ENCODE results near the gene GAPVD1.

GRCh38 chr9:125241000-125241862, 20.4 kb upstream of the GAPVD1 start, which contains the start of gene HSPA5:
- TF ChIP-seq ZFP36L1 (CRISPR knock-in tag; IDR thresholded peaks at IDR 0.05) (no peak), POLR2AphosphoS5 (IDR thresholded peaks at IDR 0.05; ENCODE audit: low read depth, low read length) (peak; percentile 93), KAT7 (CRISPR knock-in tag; IDR thresholded peaks at IDR 0.05; ENCODE audit: borderline replicate concordance) (no peak; the same call in none of the 2 replicates), HNRNPK (IDR thresholded peaks at IDR 0.05; ENCODE audit: low read depth, low read length, poor library complexity, severe bottlenecking) (no peak), HNF4G (IDR thresholded peaks at IDR 0.05; ENCODE audit: borderline replicate concordance, low read depth, low read length) (peak; percentile 22; the same call in 1 of the 2 replicates), HNF4G (CRISPR knock-in tag; IDR thresholded peaks at IDR 0.05; ENCODE audit: borderline replicate concordance, low read depth) (no peak), POLR2A (IDR thresholded peaks at IDR 0.05; ENCODE audit: insufficient read depth in 1 of 2, low read depth in 2 of 2, low read length in 2 of 2) (peak; percentile 98 to 99), THAP7 (CRISPR knock-in tag; IDR thresholded peaks at IDR 0.05) (peak; percentile 89; the same call in 1 of the 2 replicates), ZSCAN22 (CRISPR knock-in tag; IDR thresholded peaks at IDR 0.05) (no peak), DZIP1 (CRISPR knock-in tag; IDR thresholded peaks at IDR 0.05) (peak; percentile 97), SALL2 (CRISPR knock-in tag; IDR thresholded peaks at IDR 0.05) (peak; percentile 22; the same call in 1 of the 2 replicates), ZNF891 (CRISPR knock-in tag; IDR thresholded peaks at IDR 0.05) (peak; percentile 93; the same call in 1 of the 2 replicates), DPF2 (CRISPR knock-in tag; IDR thresholded peaks at IDR 0.05; ENCODE audit: borderline replicate concordance, low read depth) (no peak)
- TF ChIP-seq, protein P1, sequence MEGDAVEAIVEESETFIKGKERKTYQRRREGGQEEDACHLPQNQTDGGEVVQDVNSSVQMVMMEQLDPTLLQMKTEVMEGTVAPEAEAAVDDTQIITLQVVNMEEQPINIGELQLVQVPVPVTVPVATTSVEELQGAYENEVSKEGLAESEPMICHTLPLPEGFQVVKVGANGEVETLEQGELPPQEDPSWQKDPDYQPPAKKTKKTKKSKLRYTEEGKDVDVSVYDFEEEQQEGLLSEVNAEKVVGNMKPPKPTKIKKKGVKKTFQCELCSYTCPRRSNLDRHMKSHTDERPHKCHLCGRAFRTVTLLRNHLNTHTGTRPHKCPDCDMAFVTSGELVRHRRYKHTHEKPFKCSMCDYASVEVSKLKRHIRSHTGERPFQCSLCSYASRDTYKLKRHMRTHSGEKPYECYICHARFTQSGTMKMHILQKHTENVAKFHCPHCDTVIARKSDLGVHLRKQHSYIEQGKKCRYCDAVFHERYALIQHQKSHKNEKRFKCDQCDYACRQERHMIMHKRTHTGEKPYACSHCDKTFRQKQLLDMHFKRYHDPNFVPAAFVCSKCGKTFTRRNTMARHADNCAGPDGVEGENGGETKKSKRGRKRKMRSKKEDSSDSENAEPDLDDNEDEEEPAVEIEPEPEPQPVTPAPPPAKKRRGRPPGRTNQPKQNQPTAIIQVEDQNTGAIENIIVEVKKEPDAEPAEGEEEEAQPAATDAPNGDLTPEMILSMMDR (CRISPR knock-in tag; IDR thresholded peaks at IDR 0.05) = peak; percentile 45
